Mucosa of rectum (tissue), 2 donors: Measurements from ENCODE around the gene ZFAND2B.

ENCODE experiments used
- H3K27ac ChIP-seq, 2 donors: one replicate each; pipeline ENCODE4 v1.7.0; 2013; ENCODE audit warnings: inconsistent platforms in 2 of 2, low read depth in 2 of 2, low read length in 2 of 2
- H3K27me3 ChIP-seq, 2 donors: one replicate each; pipeline ENCODE4 v1.7.0; 2013; ENCODE audit warnings: low read length in 2 of 2; ENCODE audit not compliant: control insufficient read depth in 2 of 2, insufficient read depth in 2 of 2
- H3K36me3 ChIP-seq, 2 donors: one replicate each; pipeline ENCODE4 v1.7.0; 2013; ENCODE audit warnings: low read length in 2 of 2; ENCODE audit not compliant: control insufficient read depth in 2 of 2, insufficient read depth in 2 of 2
- H3K4me1 ChIP-seq, 2 donors: one replicate each; pipeline ENCODE4 v1.7.0; 2013; ENCODE audit warnings: low read length in 2 of 2, mild to moderate bottlenecking in 1 of 2; ENCODE audit not compliant: control insufficient read depth in 2 of 2, insufficient read depth in 2 of 2
- H3K4me3 ChIP-seq, 2 donors: one replicate each; pipeline ENCODE4 v1.7.0; 2013; ENCODE audit warnings: low read length in 2 of 2
- H3K9ac ChIP-seq, 2 donors: one replicate each; pipeline ENCODE4 v1.7.0; 2013; ENCODE audit warnings: low read length in 2 of 2, low read depth in 1 of 2, mild to moderate bottlenecking in 1 of 2
- H3K9me3 ChIP-seq, 2 donors: one replicate each; pipeline ENCODE4 v1.7.0; 2013; ENCODE audit warnings: low read length in 2 of 2; ENCODE audit not compliant: control insufficient read depth in 2 of 2
- donor health status: healthy.
- donor health status: Normal muscosa, but diverticular disease.

ZFAND2B gene

GRCh38 chr2:219223831-219224610 is 17.4 kb downstream of the ZFAND2B start:
- Histone ChIP-seq H3K4me3 (no peak overlapping the region), H3K9ac (no peak overlapping the region), H3K27ac (no peak overlapping the region), H3K27me3 (no peaks in the 10 kb centered on the region), H3K4me1 (peaks cover 21% of the 10 kb centered on the region in 2 donors), H3K36me3 (peaks cover 54 to 65% of the 10 kb centered on the region in 2 donors), H3K9me3 (no peaks in the 10 kb centered on the region)

- Histone ChIP-seq H3K36me3 (peaks cover 51 to 55% of the 10 kb centered on the region in 2 donors), H3K4me1 (peaks cover 17 to 18% of the 10 kb centered on the region in 2 donors), H3K27me3 (no peaks in the 10 kb centered on the region)
Observed at GRCh38 chr2:219225350-219225749, 18.8 kb downstream of the ZFAND2B start.

GRCh38 chr2:219228041-219228910 is 21.7 kb downstream of the ZFAND2B start:
- Histone ChIP-seq H3K36me3 (peaks cover 39 to 50% of the 10 kb centered on the region in 2 donors), H3K9ac (peak overlapping the region; percentile 93 to 95), H3K27ac (peak overlapping the region in 1 of 2 donors; percentile 92), H3K27me3 (no peaks in the 10 kb centered on the region), H3K4me1 (peaks cover 18 to 25% of the 10 kb centered on the region in 2 donors), H3K4me3 (peak overlapping the region; percentile 87 to 99), H3K9me3 (no peaks in the 10 kb centered on the region)

More at GRCh38 chr2:219225350-219225749, 18.8 kb downstream of the ZFAND2B start:
- Histone ChIP-seq H3K9ac (no peak overlapping the region), H3K27ac (no peak overlapping the region), H3K9me3 (no peaks in the 10 kb centered on the region), H3K4me3 (no peak overlapping the region)

- peak overlapping the region; percentile 92 to 96 for H3K27ac ChIP-seq
- H3K4me3 ChIP-seq, result peak overlapping the region; percentile 87 to 99
- H3K27me3 ChIP-seq, result no peaks in the 10 kb centered on the region
- H3K9me3 ChIP-seq, result no peaks in the 10 kb centered on the region
- H3K36me3 ChIP-seq, result peaks cover 39 to 50% of the 10 kb centered on the region in 2 donors
- H3K4me1 ChIP-seq, result peaks cover 18 to 25% of the 10 kb centered on the region in 2 donors
- H3K9ac ChIP-seq, result peak overlapping the region; percentile 93 to 95
Observed at GRCh38 chr2:219228911-219229304, 22.3 kb downstream of the ZFAND2B start.

GRCh38 chr2:219229305-219230058 is 22.9 kb downstream of the ZFAND2B start, which contains the start of the genes ANKZF1 and ATG9A:
Gene ANKZF1 (plus strand): TSS chr2:219229806. CDS start chr2:219230258, 452 bp downstream.
Gene ATG9A (minus strand): TSS chr2:219229636. CDS start chr2:219228024, 1,612 bp downstream.
- H3K36me3 ChIP-seq, result peaks cover 39 to 50% of the 10 kb centered on the region in 2 donors
- H3K9ac ChIP-seq, result peak within 1 kb of the TSS; percentile 93 to 95
- no peaks in the 10 kb centered on the region for H3K9me3 ChIP-seq
- peak within 1 kb of the TSS; percentile 87 to 99 for H3K4me3 ChIP-seq
- no peaks in the 10 kb centered on the region for H3K27me3 ChIP-seq
- H3K27ac ChIP-seq, result peak within 1 kb of the TSS; percentile 92 to 96
- H3K4me1 ChIP-seq, result peaks cover 18 to 25% of the 10 kb centered on the region in 2 donors

- peak overlapping the region; percentile 87 to 99 for H3K4me3 ChIP-seq
- peak overlapping the region; percentile 91 to 92 for H3K27ac ChIP-seq
- H3K36me3 ChIP-seq, result peaks cover 39 to 50% of the 10 kb centered on the region in 2 donors
- H3K27me3 ChIP-seq, result no peaks in the 10 kb centered on the region
- H3K9me3 ChIP-seq, result no peaks in the 10 kb centered on the region
- peak overlapping the region; percentile 73 to 92 for H3K9ac ChIP-seq
- H3K4me1 ChIP-seq, result peaks cover 18 to 25% of the 10 kb centered on the region in 2 donors
Observed at GRCh38 chr2:219230059-219230540, 23.5 kb downstream of the ZFAND2B start.

GRCh38 chr2:219234331-219234730 is 27.7 kb downstream of the ZFAND2B start:
- Histone ChIP-seq H3K4me3 (no peak overlapping the region), H3K36me3 (peaks cover 60 to 70% of the 10 kb centered on the region in 2 donors), H3K27ac (no peak overlapping the region), H3K9ac (no peak overlapping the region), H3K4me1 (peaks cover 6 to 12% of the 10 kb centered on the region in 2 donors), H3K9me3 (no peaks in the 10 kb centered on the region), H3K27me3 (no peaks in the 10 kb centered on the region)

- Histone ChIP-seq H3K27me3 (no peaks in the 10 kb centered on the region), H3K4me3 (peak overlapping the region; percentile 34 to 66), H3K4me1 (peaks cover 30 to 38% of the 10 kb centered on the region in 2 donors), H3K36me3 (peaks cover 7 to 21% of the 10 kb centered on the region in 2 donors), H3K9me3 (no peaks in the 10 kb centered on the region), H3K9ac (peak overlapping the region in 1 of 2 donors; percentile 34), H3K27ac (peak overlapping the region; percentile 7 to 24)
Observed at GRCh38 chr2:219243291-219243761, 36.7 kb downstream of the ZFAND2B start.

- peak overlapping the region; percentile 90 to 94 for H3K27ac ChIP-seq
- H3K4me3 ChIP-seq, result peak overlapping the region; percentile 82 to 88
- H3K27me3 ChIP-seq, result no peaks in the 10 kb centered on the region
- H3K4me1 ChIP-seq, result peaks cover 45 to 52% of the 10 kb centered on the region in 2 donors
- H3K9ac ChIP-seq, result peak overlapping the region; percentile 90 to 97
- H3K9me3 ChIP-seq, result no peaks in the 10 kb centered on the region
- H3K36me3 ChIP-seq, result peaks cover 7 to 17% of the 10 kb centered on the region in 2 donors
Observed at GRCh38 chr2:219244789-219245147, 38.2 kb downstream of the ZFAND2B start.
